Measurements from ENCODE around the gene SLC35E2B.

The SLC35E2B gene

GRCh38 chr1:1627261-1627828 lies 65.2 kb downstream of the SLC35E2B start:
- TF ChIP-seq CTCF (IDR thresholded peaks at IDR 0.05) = no peak
- H3K27ac Mint-ChIP-seq = no peak overlapping the region
- no peaks in the 10 kb centered on the region for H3K36me3 Mint-ChIP-seq (ENCODE audit: low read depth)
- no peak overlapping the region for H3K4me3 Mint-ChIP-seq
- peaks cover 19% of the 10 kb centered on the region for H3K27me3 Mint-ChIP-seq (ENCODE audit: low read depth, poor library complexity)
- DNase-seq = no peak
- no peaks in the 10 kb centered on the region for H3K9me3 Mint-ChIP-seq
- peaks cover 4% of the 10 kb centered on the region for H3K4me1 Mint-ChIP-seq

GRCh38 chr1:1626207-1627141 lies 66.1 kb downstream of the SLC35E2B start:
- Mint-ChIP-seq H3K9me3 (no peaks in the 10 kb centered on the region), H3K4me3 (no peak overlapping the region), H3K27ac (no peak overlapping the region), H3K4me1 (peaks cover 4% of the 10 kb centered on the region), H3K27me3 (ENCODE audit: low read depth, poor library complexity) (peaks cover 16% of the 10 kb centered on the region), H3K36me3 (ENCODE audit: low read depth) (no peaks in the 10 kb centered on the region)
- DNase-seq = no peak
- no peak for TF ChIP-seq CTCF (IDR thresholded peaks at IDR 0.05)

- H3K27me3 Mint-ChIP-seq (ENCODE audit: low read depth, poor library complexity) = peaks cover 15% of the 10 kb centered on the region
- no peaks in the 10 kb centered on the region for H3K36me3 Mint-ChIP-seq (ENCODE audit: low read depth)
- H3K9me3 Mint-ChIP-seq = no peaks in the 10 kb centered on the region
- no peak for TF ChIP-seq CTCF (IDR thresholded peaks at IDR 0.05)
- H3K4me3 Mint-ChIP-seq = no peak overlapping the region
- no peak overlapping the region for H3K27ac Mint-ChIP-seq
- DNase-seq = no peak
- H3K4me1 Mint-ChIP-seq = peaks cover 4% of the 10 kb centered on the region
Measured at GRCh38 chr1:1625824-1626206, 66.8 kb downstream of the SLC35E2B start.

GRCh38 chr1:1625404-1625775 lies 67.2 kb downstream of the SLC35E2B start:
- peaks cover 13% of the 10 kb centered on the region for H3K27me3 Mint-ChIP-seq (ENCODE audit: low read depth, poor library complexity)
- no peak for TF ChIP-seq CTCF (IDR thresholded peaks at IDR 0.05)
- no peak overlapping the region for H3K27ac Mint-ChIP-seq
- no peak for DNase-seq
- H3K4me3 Mint-ChIP-seq = no peak overlapping the region
- H3K4me1 Mint-ChIP-seq = peaks cover 4% of the 10 kb centered on the region
- H3K9me3 Mint-ChIP-seq = no peaks in the 10 kb centered on the region
- no peaks in the 10 kb centered on the region for H3K36me3 Mint-ChIP-seq (ENCODE audit: low read depth)

DNA sequence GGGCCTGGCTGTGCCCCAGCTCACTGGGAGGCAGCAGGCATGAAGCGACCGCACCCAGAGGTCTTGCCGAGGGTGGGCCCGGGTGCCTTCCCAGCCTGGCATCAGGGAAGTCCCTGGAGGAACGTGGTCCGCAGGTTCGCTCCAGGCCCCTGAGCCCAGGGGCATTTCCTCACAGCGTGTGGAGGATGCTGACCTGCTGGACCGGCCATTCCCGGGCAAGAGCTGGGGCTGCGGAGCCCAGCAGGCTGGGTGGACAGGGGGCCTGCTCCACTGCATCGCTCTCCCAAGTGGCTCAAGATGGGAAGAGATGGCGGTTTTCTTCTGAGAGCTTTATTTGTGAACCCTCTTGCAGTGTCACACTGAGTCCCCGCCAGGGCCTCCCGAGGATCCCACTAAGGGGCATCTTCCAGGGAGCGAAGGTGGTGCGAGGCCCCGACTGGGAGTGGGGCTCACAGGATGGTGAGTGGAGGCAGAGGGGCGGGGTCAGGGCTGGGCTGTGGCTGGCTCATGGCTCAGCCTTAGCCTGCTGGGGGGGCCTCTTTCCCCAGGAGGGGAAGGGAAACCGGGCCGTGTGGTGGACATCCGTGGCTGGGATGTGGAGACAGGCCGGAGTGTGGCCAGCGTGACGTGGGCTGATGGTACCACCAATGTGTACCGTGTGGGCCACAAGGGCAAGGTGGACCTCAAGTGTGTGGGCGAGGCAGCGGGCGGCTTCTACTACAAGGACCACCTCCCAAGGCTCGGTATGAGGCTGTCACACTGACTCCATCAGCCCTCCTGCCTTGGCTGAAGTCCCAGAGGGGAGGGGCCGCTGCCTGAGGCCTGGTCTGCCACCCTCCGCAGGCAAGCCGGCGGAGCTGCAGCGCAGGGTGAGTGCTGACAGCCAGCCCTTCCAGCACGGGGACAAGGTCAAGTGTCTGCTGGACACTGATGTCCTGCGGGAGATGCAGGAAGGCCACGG lies 67.9 kb downstream of the SLC35E2B start:
- Mint-ChIP-seq H3K36me3 (ENCODE audit: low read depth) (no peaks in the 10 kb centered on the region), H3K4me3 (no peak overlapping the region), H3K27ac (no peak overlapping the region), H3K9me3 (no peaks in the 10 kb centered on the region), H3K27me3 (ENCODE audit: low read depth, poor library complexity) (peaks cover 7% of the 10 kb centered on the region), H3K4me1 (peaks cover 4% of the 10 kb centered on the region)
- TF ChIP-seq CTCF (IDR thresholded peaks at IDR 0.05) = no peak
- DNase-seq = no peak

All from nephron progenitor cell (in vitro differentiated cells).